IPS DF 19.7 (cell line): ENCODE data around the gene SVIL.
A peak's percentile ranks its signal among the peaks of the same experiment; 100 is the strongest.
"Not testable (repeated sequence)": the region's sequence is repeated elsewhere in the genome, so short reads cannot be mapped to it uniquely, and the experiment has no call there.

Experiments used
- DNase-seq: peaks from one replicate; pipeline ENCODE4 v3.0.0-alpha.2; 2013; ENCODE audit warnings: low read depth, low spot score

Gene SVIL

DNA sequence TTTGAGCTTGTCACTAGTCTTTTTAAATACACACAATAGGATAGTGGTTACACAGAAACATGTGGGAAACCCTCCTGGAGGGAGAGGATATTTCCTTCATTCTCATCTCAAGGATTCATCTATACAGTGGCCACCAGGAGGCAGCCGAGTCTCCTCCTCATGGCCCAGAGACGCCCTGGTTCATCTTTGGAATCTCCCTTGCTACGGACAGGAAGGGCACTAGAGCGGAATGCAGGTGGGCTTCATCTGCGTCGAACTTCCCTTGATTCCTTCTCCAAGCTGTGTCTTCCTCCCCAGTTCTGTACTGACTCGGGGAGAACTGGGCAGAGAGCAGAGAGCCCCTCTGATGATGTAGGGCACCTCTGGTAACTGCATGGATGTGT lies 146.9 kb downstream of the SVIL start:
- DNase-seq = not testable (repeated sequence)

- not testable (repeated sequence) for DNase-seq
Measured at GRCh38 chr10:29487032-29487883, 147.5 kb downstream of the SVIL start.

DNA sequence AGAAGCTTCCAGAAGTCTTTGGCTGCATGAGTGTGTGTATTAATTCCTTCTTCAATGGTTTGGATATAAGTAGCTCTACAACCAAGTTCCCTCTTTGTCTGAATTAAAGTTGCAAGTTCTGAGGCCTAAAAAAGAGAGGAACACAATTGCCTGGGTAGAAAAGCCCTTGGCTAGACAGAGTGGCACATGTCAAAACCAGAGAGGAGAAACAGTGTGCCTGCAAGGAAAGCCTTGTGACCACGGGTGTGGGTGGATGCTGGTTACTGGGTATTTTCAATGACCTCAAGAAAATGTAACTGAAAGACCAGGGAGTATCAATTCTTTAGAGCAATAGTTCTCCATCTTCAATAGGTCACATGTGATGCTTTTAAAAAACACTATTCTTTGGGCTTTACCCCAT lies 148.3 kb downstream of the SVIL start:
- no peak for DNase-seq

DNA sequence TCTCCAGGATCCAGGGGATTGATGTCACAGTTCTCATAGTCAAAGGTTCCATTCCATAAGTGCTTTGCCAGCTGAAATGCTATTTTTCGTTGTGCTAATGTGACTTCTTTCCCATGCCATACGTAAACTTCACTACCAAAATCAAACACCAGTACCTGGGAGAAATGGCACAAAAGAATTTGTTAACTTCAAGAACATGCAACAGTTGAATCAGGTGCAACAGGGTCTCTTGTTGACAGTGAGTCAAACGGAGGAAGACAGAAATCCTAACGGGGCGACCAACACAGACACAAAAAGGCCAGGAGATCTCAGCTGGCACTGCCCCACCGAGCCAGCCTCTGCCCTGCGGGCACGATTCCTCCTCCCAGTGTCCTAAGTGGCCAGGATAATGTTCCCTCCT lies 150.1 kb downstream of the SVIL start:
- not testable (repeated sequence) for DNase-seq

DNA sequence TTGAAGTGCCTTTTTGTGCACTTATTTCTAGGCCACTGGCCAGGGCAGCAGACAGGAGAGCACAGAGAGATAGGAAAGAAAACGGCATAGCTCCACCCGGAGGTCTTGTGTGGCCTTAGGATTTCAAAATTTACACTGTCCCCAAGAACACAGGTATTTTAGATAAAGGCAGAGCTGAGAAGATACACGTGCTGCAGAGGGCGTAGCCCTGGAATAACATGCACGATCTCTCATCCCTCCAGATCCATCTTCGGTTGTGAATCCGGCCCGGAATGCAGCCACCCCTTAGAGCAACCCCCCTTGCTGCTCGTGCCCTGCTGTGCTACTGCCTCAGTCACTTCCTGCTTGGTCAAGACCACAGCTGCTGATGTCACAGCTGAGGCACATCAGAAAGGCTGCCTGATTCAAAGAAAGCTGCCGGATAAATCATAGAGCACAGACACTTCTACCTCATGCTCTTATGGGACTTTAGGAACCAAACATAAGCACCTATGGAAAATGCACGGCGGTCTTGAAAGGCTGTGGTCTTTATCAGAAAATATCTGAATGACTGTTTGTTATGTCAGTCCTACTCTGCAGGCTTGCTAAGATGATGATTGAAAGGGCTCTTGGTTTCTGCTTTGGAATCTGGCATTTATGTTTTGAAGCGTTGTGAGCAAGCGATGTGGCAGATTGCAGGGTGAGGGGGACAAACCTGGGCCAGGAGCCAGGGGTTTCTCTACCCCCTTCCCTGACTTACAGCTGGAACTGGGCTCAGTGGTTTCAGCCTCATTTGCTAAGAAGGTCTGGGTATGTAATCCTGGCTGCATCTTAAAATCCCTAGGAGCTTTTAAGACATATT lies 152.0 kb downstream of the SVIL start:
- DNase-seq = peak; percentile 33

DNA sequence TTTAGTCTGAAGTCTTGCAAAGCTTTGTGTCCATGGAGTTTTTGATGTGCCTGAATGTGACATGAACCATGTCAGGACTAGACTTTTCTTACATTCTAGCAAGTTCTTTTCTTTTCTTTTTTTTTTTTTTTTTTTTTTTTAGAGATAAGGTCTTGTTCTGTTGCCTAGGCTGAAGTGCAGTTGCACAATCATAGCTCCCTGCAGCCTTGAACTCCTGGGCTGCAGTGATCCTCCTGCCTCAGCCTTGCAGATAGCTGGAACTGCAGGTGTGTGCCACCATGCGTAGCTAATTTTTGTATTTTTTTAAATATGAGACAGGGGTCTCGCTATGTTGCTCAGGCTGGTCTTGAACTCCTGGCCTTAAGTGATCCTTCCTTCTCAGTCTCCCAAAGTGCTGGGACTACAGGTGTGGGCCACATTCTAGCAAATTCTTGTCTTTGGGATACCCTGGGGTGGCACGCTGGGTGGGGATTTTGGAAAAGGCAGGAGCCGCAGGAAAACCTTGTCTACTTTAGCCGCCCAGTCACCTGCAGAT lies 152.8 kb downstream of the SVIL start:
- DNase-seq = no peak

GRCh38 chr10:29479981-29480954 lies 154.5 kb downstream of the SVIL start:
- no peak for DNase-seq

GRCh38 chr10:29479081-29479925 lies 155.5 kb downstream of the SVIL start:
- no peak for DNase-seq

DNA sequence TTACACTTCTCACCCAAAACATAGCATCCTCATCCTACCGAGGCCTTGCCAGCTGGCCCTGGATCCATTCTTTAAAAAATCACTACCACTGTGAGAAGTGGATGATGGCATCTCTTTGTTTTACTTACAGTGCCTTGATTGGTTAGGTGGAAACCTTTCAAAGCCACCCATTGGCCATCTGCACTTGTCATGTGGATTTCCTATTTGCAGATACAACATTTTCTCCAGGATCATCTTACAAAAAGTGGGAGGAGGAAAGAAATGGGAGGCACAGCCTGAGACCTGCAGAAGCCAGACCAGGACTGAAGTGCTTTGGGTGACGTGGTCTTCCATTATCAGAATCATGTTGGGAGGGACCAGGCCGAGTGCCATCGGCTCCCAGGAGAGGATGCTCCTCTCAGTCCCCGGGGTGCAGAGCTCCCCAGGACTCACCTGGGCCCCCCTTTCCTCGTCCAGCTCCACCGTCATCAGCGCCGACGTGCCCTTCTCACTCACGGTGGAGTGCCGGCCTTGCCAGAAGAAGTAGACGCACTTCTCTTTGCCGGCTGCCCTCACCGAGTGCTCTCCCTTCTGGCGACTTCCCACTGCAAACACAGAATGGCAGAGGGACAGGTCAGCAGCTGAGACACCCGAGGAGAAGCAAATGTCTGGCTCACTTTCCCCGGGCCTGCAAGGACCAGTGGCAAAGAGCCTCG lies 161.2 kb downstream of the SVIL start:
- no peak for DNase-seq

GRCh38 chr10:29473087-29473356 lies 161.7 kb downstream of the SVIL start:
- no peak for DNase-seq

GRCh38 chr10:29472301-29473086 lies 162.3 kb downstream of the SVIL start:
- DNase-seq = no peak

DNA sequence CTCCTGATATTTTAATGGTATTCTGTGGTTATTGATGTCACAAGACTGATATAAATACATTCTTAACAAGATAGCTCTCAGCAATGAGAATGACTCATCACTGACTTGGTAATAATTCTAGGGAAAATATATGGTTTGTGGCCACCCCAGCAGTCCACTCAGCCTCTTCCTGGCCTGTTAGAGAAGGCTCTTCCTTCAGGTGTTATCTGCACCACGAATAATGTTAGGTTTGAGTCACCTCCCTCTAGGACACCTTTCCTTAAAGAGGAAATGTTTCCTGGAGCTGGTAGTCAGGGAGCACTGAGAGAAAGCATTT lies 163.3 kb downstream of the SVIL start:
- DNase-seq = no peak

- no peak for DNase-seq
Measured at GRCh38 chr10:29470843-29471543, 163.8 kb downstream of the SVIL start.

DNA sequence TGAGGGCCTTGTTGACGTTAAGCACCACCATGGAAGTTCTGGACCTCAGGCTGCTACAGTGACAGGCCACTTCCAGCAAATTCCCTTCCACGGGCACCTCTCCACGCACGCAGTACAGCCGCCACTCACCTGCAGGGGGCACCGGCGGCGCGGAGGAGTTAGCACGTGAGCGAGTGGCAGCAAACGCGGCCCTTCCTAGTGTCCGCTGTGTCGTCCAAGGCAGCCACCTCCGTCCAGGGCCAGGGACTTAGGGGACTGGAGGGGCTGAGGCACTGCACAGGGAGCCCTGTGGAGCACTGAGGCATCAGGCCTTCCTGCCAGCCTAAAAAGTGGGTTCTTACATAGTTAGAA lies 164.4 kb downstream of the SVIL start:
- no peak for DNase-seq

DNA sequence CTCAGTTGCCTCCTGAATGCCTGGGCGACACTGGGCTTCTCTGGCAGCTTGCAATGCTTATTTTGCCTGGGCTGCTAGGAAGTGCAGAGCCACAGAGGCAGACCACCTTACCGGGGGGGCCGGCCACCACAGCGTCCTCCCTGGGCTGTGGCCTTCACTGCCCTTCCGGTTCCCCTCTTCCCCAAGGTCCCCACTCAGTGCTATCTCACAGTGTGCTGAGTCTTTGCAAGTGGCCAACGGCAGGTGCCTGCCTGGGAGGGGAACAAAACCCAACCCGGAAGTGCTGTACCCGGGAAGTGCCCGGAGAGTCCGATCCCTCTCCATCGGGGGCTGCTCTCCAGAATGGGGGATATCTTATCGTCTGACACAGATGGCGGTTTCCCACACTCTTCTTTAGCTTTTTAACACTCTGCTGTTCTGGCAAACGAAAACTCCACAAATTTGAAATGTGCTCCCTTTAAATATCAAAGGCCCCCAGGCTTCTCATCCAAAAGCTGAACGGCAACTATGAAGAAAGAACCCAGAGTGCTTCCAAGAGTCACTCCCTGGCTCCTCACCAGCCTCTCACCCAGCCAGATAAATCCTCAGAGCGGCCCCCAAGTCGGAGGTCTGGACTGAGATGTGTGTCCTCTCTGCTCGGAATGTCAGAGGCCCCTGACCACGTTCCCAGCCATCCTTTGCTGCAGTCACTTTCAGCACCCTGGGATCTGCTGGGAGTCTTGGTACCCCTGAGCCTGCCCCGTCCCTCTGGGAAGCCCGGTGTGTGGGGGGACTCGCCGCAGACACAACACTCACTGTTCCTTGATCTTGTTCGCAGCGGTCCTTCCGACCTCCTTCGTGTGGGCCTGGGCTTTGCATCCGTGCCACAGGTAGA lies 165.1 kb downstream of the SVIL start:
- DNase-seq = no peak

GRCh38 chr10:29465384-29465783 lies 169.4 kb downstream of the SVIL start:
- no peak for DNase-seq

DNA sequence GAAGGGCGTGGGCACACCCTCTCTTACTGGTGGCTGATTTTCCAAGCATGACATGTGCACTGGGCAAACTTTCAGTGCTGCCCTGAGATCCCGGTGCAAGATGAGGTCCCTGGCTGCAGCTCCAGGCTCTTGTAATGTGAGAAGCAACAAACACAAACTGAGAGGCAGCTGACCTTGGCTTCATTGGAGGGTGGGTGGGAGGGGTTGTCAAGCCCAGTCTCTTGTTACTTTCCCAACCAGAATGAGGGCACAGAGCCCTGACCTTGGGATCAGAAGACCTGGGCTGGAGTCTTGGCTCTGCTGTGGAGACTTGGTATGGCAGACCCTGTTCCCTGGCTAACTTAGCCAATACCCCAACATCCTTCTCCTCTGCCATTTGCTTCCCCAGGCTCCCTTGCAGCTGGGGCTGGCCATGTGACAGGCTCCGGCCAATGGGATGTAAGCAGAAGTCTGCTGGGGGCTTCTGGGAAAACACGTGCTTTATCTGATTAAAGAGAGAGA lies 170.1 kb downstream of the SVIL start:
- not testable (repeated sequence) for DNase-seq

- no peak for DNase-seq
Measured at GRCh38 chr10:29461042-29461441, 173.7 kb downstream of the SVIL start.
